D721Med (cell line): ENCODE results near the gene ESAM.
A peak's percentile ranks its signal among the peaks of the same experiment; 100 is the strongest.

Experiments used
- DNase-seq: peaks from one replicate; pipeline ENCODE4 v3.0.0; 2011; ENCODE audit warnings: low spot score; ENCODE audit not compliant: insufficient read length
- FAIRE-seq: peaks from 2 replicates; lab custom pipeline; 2011; peaks lifted over from hg19 to GRCh38; lab: Jason Lieb, UNC
- CTCF ChIP-seq: IDR thresholded peaks from 2 replicates; pipeline ENCODE4 v1.5.1; 2012; ENCODE audit warnings: mild to moderate bottlenecking, control low read depth; ENCODE audit not compliant: insufficient read depth; ENCODE audit errors: missing control alignments

Gene ESAM

GRCh38 chr11:124746621-124747243, 15.4 kb downstream of the ESAM start:
- DNase-seq = peak; percentile 63
- TF ChIP-seq CTCF = peak; percentile 69
- no peak for FAIRE-seq

- TF ChIP-seq CTCF = peak; percentile 19
- FAIRE-seq (no peak), DNase-seq (no peak)
Observed at GRCh38 chr11:124745835-124746620, 16.1 kb downstream of the ESAM start.

GRCh38 chr11:124745270-124745834, 16.7 kb downstream of the ESAM start:
- no peak for FAIRE-seq
- no peak for TF ChIP-seq CTCF
- DNase-seq = no peak

GRCh38 chr11:124743050-124743449, 19.0 kb downstream of the ESAM start:
- no peak for DNase-seq
- no peak for FAIRE-seq
- TF ChIP-seq CTCF = no peak

GRCh38 chr11:124742555-124742954, 19.5 kb downstream of the ESAM start:
- FAIRE-seq = no peak

GRCh38 chr11:124740277-124740882, 21.7 kb downstream of the ESAM start:
- no peak for FAIRE-seq
- peak; percentile 24 for TF ChIP-seq CTCF
- DNase-seq = no peak

More at GRCh38 chr11:124742555-124742954, 19.5 kb downstream of the ESAM start:
- DNase-seq = no peak
- TF ChIP-seq CTCF = no peak
